ENCODE results near the gene OXSR1. TPM values are rescaled to one million over a fixed set of nuclear protein-coding genes. Genes with fewer than 3 reads are reported as not detected.

Gene OXSR1
- total RNA-seq, 1 donor from 2014 or later: 95.3 TPM

DNA sequence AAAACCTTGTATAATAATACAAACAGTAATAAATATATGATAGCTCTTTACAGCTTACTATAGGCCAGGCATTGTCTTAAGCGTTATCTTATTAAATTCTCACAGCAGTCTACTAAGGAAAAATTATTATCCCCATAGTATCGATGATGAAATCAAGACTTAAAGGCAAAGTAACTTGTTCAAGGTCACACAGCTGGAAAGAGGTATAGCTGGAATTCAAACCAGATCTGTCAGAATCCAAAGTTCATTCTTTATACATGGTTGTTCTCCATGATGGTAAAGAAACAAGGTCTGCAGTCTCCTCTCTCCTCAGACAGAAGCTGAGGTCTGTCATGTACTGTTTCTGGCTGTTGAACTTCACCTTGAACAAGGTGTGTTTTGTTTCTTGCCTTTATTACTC lies 84.9 kb downstream of the OXSR1 start:
- H3K36me3 ChIP-seq (ENCODE audit: control insufficient read depth, insufficient read depth, low read length): peaks cover 28% of the 10 kb centered on the region
- H3K4me3 ChIP-seq (ENCODE audit: low read depth, low read length): no peak overlapping the region
- no peak for DNase-seq (ENCODE audit: low read depth)
- TF ChIP-seq, protein P1, sequence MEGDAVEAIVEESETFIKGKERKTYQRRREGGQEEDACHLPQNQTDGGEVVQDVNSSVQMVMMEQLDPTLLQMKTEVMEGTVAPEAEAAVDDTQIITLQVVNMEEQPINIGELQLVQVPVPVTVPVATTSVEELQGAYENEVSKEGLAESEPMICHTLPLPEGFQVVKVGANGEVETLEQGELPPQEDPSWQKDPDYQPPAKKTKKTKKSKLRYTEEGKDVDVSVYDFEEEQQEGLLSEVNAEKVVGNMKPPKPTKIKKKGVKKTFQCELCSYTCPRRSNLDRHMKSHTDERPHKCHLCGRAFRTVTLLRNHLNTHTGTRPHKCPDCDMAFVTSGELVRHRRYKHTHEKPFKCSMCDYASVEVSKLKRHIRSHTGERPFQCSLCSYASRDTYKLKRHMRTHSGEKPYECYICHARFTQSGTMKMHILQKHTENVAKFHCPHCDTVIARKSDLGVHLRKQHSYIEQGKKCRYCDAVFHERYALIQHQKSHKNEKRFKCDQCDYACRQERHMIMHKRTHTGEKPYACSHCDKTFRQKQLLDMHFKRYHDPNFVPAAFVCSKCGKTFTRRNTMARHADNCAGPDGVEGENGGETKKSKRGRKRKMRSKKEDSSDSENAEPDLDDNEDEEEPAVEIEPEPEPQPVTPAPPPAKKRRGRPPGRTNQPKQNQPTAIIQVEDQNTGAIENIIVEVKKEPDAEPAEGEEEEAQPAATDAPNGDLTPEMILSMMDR (IDR thresholded peaks at IDR 0.05; ENCODE audit: insufficient read depth, low read length, severe bottlenecking): no peak
- no peaks in the 10 kb centered on the region for H3K27me3 ChIP-seq (ENCODE audit: control insufficient read depth, insufficient read depth, low read length)
- FAIRE-seq: no peak

DNA sequence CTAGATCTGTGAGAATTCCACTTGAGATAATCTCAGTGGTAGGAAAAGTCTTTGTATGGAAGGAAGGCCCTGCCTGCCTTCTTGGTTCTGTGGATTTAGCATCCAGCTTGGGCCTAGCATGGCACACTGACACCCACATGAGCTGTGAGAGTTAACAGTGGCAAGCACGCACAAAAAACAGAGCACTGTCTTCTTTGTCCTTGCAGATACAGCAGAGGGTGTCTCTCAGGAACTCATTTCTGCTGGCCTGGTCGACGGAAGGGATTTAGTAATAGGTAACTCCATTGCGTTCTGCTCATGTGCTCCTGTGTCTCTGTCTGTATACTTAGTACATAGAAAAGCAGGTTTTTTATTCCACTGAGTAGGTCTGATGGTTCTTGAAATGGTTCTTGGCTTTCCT lies 85.9 kb downstream of the OXSR1 start:
- DNase-seq (ENCODE audit: low read depth) (no peak), FAIRE-seq (no peak)
- peaks cover 28% of the 10 kb centered on the region for H3K36me3 ChIP-seq (ENCODE audit: control insufficient read depth, insufficient read depth, low read length)
- H3K4me3 ChIP-seq (ENCODE audit: low read depth, low read length): no peak overlapping the region
- no peaks in the 10 kb centered on the region for H3K27me3 ChIP-seq (ENCODE audit: control insufficient read depth, insufficient read depth, low read length)
- TF ChIP-seq, protein P1 (IDR thresholded peaks at IDR 0.05; ENCODE audit: insufficient read depth, low read length, severe bottlenecking): no peak

DNA sequence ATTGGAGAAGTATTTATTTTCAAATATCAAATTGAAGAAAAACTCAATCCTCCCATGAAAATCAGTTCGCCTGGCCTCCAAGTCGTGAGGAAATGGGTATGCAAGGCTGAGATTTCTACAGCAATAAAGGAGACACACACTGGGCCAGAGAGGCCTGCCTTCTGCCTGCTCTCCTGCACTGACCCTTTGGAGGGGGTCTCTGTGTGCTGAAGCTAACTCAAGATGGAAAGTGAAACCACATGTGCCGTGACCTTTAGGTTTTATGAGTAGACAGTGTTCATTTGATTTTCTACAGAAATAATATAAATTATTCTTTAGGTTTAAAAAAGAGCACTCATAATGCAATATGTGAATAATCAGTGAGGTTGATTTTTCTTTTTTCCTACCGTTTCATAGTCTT lies 88.4 kb downstream of the OXSR1 start:
- Histone ChIP-seq H3K27me3 (ENCODE audit: control insufficient read depth, insufficient read depth, low read length) (no peaks in the 10 kb centered on the region), H3K4me3 (ENCODE audit: low read depth, low read length) (no peak overlapping the region), H3K36me3 (ENCODE audit: control insufficient read depth, insufficient read depth, low read length) (peaks cover 28% of the 10 kb centered on the region)
- FAIRE-seq: no peak
- TF ChIP-seq, protein P1 (IDR thresholded peaks at IDR 0.05; ENCODE audit: insufficient read depth, low read length, severe bottlenecking): no peak
- no peak for DNase-seq (ENCODE audit: low read depth)

DNA sequence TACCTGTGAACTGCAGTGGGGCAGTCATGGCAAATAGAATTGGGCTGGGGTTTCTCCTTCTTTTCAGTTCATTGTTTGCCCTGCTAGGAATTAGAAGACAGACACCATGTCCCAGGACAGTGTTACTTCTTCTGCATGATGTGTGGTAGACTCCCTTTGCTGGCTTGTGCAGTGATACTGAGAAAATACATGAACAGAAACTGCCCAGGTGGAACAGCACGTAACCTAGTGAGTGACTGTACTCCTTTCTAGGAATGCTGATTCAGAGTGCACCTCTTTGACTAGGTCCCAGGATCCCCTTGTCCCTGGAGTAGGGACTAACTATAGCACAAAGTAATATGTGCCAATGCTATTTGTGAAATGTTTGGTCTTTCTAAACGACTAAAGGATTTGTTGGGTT lies 89.5 kb downstream of the OXSR1 start:
- no peak for FAIRE-seq

DNA sequence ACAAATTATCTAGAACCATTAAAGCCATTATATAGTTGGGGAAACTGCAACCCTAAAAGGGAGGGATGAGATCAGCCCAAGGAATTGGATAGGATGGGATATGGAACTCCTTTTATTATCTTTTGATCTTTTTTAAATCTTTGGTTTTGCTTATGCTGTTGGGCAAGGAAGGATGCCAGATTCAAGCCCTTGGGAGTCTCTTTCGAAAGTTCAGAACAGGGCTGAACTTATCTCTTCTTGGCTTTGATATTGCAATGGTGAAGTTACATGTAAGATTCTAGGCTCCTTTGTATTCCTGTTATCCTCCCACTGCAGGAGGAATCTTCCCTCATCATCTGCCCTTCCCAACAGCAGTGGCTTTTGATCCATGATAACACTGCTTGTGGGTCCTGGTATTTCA lies 90.3 kb downstream of the OXSR1 start:
- Histone ChIP-seq H3K4me3 (ENCODE audit: low read depth, low read length) (no peak overlapping the region), H3K36me3 (ENCODE audit: control insufficient read depth, insufficient read depth, low read length) (peaks cover 23% of the 10 kb centered on the region), H3K27me3 (ENCODE audit: control insufficient read depth, insufficient read depth, low read length) (no peaks in the 10 kb centered on the region)
- DNase-seq (ENCODE audit: low read depth): no peak
- TF ChIP-seq, protein P1 (IDR thresholded peaks at IDR 0.05; ENCODE audit: insufficient read depth, low read length, severe bottlenecking): no peak
- no peak for FAIRE-seq

More for the DNA sequence above, 89.5 kb downstream of the OXSR1 start:
- TF ChIP-seq, protein P1 (IDR thresholded peaks at IDR 0.05; ENCODE audit: insufficient read depth, low read length, severe bottlenecking): no peak
- Histone ChIP-seq H3K4me3 (ENCODE audit: low read depth, low read length) (no peak overlapping the region), H3K27me3 (ENCODE audit: control insufficient read depth, insufficient read depth, low read length) (no peaks in the 10 kb centered on the region), H3K36me3 (ENCODE audit: control insufficient read depth, insufficient read depth, low read length) (peaks cover 23% of the 10 kb centered on the region)
- no peak for DNase-seq (ENCODE audit: low read depth)

DNA sequence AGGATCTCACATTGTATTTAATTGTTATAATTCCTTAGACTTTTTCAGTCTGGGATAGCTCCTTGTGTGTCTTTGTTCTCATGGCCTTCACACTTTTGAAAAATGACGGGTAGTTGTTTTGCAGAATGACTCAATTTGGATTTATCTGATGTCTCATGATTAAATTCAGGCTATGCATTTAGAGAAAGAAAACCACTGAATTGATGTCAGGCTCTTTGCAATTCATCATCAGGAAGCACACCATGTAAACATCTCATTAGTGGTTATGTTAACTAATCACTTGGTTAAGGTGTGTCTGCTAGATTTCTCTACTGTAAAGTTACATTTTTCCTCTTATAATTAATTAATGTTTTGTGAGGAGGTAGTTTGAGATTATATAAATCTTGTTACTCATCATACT lies 92.2 kb downstream of the OXSR1 start:
- TF ChIP-seq, protein P1 (IDR thresholded peaks at IDR 0.05; ENCODE audit: insufficient read depth, low read length, severe bottlenecking): no peak
- no peaks in the 10 kb centered on the region for H3K27me3 ChIP-seq (ENCODE audit: control insufficient read depth, insufficient read depth, low read length)
- peaks cover 14% of the 10 kb centered on the region for H3K36me3 ChIP-seq (ENCODE audit: control insufficient read depth, insufficient read depth, low read length)
- FAIRE-seq (no peak), DNase-seq (ENCODE audit: low read depth) (no peak)
- H3K4me3 ChIP-seq (ENCODE audit: low read depth, low read length): no peak overlapping the region

All from bronchial epithelial cell (primary cell).